Nephron progenitor cell (in vitro differentiated cells): ENCODE data around the gene NELL2.
"Not testable (repeated sequence)": the region's sequence is repeated elsewhere in the genome, so short reads cannot be mapped to it uniquely, and the experiment has no call there.

Experiments
- DNase-seq: peaks from one replicate; pipeline ENCODE4 v3.0.0; 2021
- H3K27ac Mint-ChIP-seq: 2 replicates; pipeline ENCODE4 v1.8.0; 2021; ENCODE audit warnings: mild to moderate bottlenecking, moderate library complexity, mixed read lengths
- H3K27me3 Mint-ChIP-seq: 2 replicates; pipeline ENCODE4 v1.8.0; 2021; ENCODE audit warnings: mild to moderate bottlenecking, low read depth, mixed read lengths; ENCODE audit not compliant: poor library complexity
- H3K36me3 Mint-ChIP-seq: 2 replicates; pipeline ENCODE4 v1.8.0; 2021; ENCODE audit warnings: low read depth, mixed read lengths
- H3K4me1 Mint-ChIP-seq: 2 replicates; pipeline ENCODE4 v1.8.0; 2021; ENCODE audit warnings: mixed read lengths
- H3K4me3 Mint-ChIP-seq: 2 replicates; pipeline ENCODE4 v1.8.0; 2021; ENCODE audit warnings: mild to moderate bottlenecking, moderate library complexity, mixed read lengths
- H3K9me3 Mint-ChIP-seq: 2 replicates; pipeline ENCODE4 v1.8.0; 2021; ENCODE audit warnings: mild to moderate bottlenecking, moderate library complexity, mixed read lengths
- CTCF ChIP-seq: fragments of 200-600 bp; sonication (generic); IDR thresholded peaks from 2 replicates; pipeline ENCODE4 v1.5.0; 2021; ENCODE audit warnings: antibody characterized with exemption

Gene NELL2

DNA sequence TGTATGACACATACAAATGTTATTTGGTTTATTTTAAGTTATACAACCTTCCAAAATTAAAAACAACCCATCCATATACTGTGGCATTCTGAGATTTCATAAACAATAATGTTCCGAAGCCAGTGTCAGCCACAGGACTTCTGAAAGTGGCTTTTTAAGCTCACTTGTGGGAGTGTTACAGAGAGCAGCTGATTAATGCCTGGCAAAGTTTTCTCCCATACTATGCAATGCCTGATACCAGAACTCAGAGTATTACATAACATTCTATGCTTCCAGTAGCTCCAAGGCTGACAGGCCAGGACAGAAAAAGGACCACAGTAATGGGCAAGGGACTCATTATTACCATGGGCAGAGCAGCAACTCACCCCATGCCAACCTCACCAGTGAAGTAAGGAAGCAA is 29.3 kb downstream of the NELL2 start:
- H3K27ac Mint-ChIP-seq: no peak overlapping the region
- H3K4me1 Mint-ChIP-seq: peaks cover 4% of the 10 kb centered on the region
- H3K27me3 Mint-ChIP-seq: no peaks in the 10 kb centered on the region
- H3K36me3 Mint-ChIP-seq: no peaks in the 10 kb centered on the region
- no peak for TF ChIP-seq CTCF
- no peaks in the 10 kb centered on the region for H3K9me3 Mint-ChIP-seq
- no peak for DNase-seq
- H3K4me3 Mint-ChIP-seq: no peak overlapping the region

- no peak for TF ChIP-seq CTCF
- Mint-ChIP-seq H3K27me3 (no peaks in the 10 kb centered on the region), H3K4me3 (no peak overlapping the region), H3K4me1 (peaks cover 4% of the 10 kb centered on the region), H3K36me3 (no peaks in the 10 kb centered on the region), H3K9me3 (no peaks in the 10 kb centered on the region), H3K27ac (no peak overlapping the region)
- DNase-seq: no peak
Observed at GRCh38 chr12:44842669-44843068, 33.4 kb downstream of the NELL2 start.

DNA sequence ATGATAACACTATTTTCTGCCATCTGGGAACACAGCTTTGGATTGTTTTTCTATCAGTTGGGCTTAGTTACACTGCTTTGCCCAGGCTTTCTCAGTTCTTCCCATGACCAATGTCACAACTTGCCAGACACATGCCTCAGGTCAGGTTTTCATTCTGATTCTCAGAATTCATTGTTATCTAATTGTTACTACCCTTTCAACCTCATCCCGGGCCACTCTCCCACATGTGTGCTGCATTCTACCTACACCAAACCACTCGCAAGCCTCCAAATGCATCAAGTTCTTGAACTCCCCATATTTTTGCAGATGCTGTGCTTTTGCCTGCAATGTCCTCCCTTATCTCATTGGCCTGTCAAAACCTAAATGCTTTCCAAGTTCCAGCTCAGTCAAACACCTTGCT is 36.3 kb downstream of the NELL2 start:
- H3K4me1 Mint-ChIP-seq: no peaks in the 10 kb centered on the region
- no peak for TF ChIP-seq CTCF
- H3K27me3 Mint-ChIP-seq: no peaks in the 10 kb centered on the region
- no peak for DNase-seq
- H3K9me3 Mint-ChIP-seq: no peaks in the 10 kb centered on the region
- H3K27ac Mint-ChIP-seq: no peak overlapping the region
- H3K36me3 Mint-ChIP-seq: no peaks in the 10 kb centered on the region
- H3K4me3 Mint-ChIP-seq: no peak overlapping the region

GRCh38 chr12:44837114-44837755 is 38.9 kb downstream of the NELL2 start:
- no peaks in the 10 kb centered on the region for H3K9me3 Mint-ChIP-seq

GRCh38 chr12:44835641-44836379 is 40.3 kb downstream of the NELL2 start:
- no peak for TF ChIP-seq CTCF
- H3K27me3 Mint-ChIP-seq: peaks cover 3% of the 10 kb centered on the region
- no peaks in the 10 kb centered on the region for H3K9me3 Mint-ChIP-seq
- H3K27ac Mint-ChIP-seq: no peak overlapping the region
- no peaks in the 10 kb centered on the region for H3K4me1 Mint-ChIP-seq
- no peak for DNase-seq
- no peak overlapping the region for H3K4me3 Mint-ChIP-seq
- H3K36me3 Mint-ChIP-seq: no peaks in the 10 kb centered on the region

More at GRCh38 chr12:44837114-44837755, 38.9 kb downstream of the NELL2 start:
- no peak overlapping the region for H3K4me3 Mint-ChIP-seq
- DNase-seq: no peak
- no peaks in the 10 kb centered on the region for H3K36me3 Mint-ChIP-seq
- TF ChIP-seq CTCF: no peak
- H3K27ac Mint-ChIP-seq: no peak overlapping the region
- no peaks in the 10 kb centered on the region for H3K4me1 Mint-ChIP-seq
- H3K27me3 Mint-ChIP-seq: peaks cover 3% of the 10 kb centered on the region

DNA sequence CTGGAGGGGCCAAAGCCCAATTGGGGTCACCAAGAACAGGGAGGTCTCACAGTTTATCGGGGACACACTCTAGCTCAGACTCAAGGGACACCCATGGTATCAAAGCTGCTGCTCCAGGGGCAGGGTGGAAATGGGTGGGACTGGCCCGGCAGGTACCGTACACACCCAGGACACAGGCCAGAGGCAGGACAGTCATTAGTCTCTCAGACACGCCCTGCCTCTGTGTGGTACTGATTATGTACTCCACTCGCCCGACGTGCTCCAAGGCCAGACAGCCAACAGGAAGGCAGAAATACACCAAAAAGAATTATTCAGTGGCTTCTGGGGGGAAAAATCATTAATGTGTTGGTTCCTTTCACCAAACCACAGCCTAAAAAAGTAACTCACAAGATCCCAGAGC is 41.1 kb downstream of the NELL2 start:
- H3K4me1 Mint-ChIP-seq, H3K36me3 Mint-ChIP-seq, H3K4me3 Mint-ChIP-seq, H3K9me3 Mint-ChIP-seq, H3K27ac Mint-ChIP-seq, H3K27me3 Mint-ChIP-seq, DNase-seq: not testable (repeated sequence)
